NT2/D1 (cell line): Measurements from ENCODE around the gene SAG.

Source experiments
- SUZ12 ChIP-seq: IDR thresholded peaks from 2 replicates; pipeline ENCODE4 v1.6.1; 2011; ENCODE audit not compliant: insufficient read length, insufficient read depth; ENCODE audit errors: extremely low read depth
- ZNF274 ChIP-seq: IDR thresholded peaks from 2 replicates; pipeline ENCODE4 v1.6.1; 2011; ENCODE audit warnings: mild to moderate bottlenecking, low read depth, low read length

GRCh38 chr2:233314180-233314925 is 6.7 kb downstream of the SAG start:
- TF ChIP-seq ZNF274 (no peak), SUZ12 (no peak)
